ENCODE data around the gene MRPL3. TPM values are rescaled to one million over a fixed set of nuclear protein-coding genes. Genes with fewer than 3 reads are reported as not detected.

Gene MRPL3
- total and polyA plus RNA-seq, 2 experiments from 2014 or later: 159 to 185 TPM

DNA sequence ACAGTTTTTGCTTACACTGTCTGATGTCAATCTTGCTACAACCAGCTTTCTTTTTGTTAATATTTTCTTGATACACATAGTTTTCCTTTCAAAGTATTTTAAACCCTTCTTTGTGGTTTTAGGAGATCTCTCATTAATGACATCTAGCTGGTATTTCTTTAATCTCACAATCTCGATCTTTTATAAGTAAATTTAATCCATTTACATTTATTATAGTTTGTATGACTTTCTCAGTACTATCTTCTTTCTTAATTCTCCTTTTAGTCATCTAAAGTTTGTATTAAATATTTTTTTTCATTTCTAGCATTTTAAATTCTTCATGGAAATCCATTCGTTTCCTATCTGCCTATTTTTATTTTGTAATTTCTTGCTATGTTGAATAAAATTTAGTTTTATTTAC is 55.4 kb downstream of the MRPL3 start:
- Histone ChIP-seq H3K27ac (ENCODE audit: low read depth) (no peak overlapping the region), H3F3A (replicated peaks; ENCODE audit: low read depth) (no peaks in the 10 kb centered on the region), H2AFZ (no peak overlapping the region), H3K4me3 (no peak overlapping the region), H3K79me2 (replicated peaks; ENCODE audit: insufficient read depth) (no peaks in the 10 kb centered on the region), H3K4me2 (no peak overlapping the region), H4K20me1 (replicated peaks; ENCODE audit: insufficient read depth) (no peaks in the 10 kb centered on the region), H3K4me1 (ENCODE audit: insufficient read depth) (no peaks in the 10 kb centered on the region), H3K9me2 (ENCODE audit: insufficient read depth) (no peaks in the 10 kb centered on the region; the same call in 1 of the 2 replicates), H3K36me3 (ENCODE audit: insufficient read depth) (no peaks in the 10 kb centered on the region), H3K27me3 (ENCODE audit: insufficient read depth) (no peaks in the 10 kb centered on the region)
- no peak for TF ChIP-seq CREB1 (CRISPR knock-in tag; IDR thresholded peaks at IDR 0.05; ENCODE audit: low read depth)
- no peak for TF ChIP-seq CTCF (conservative IDR thresholded peaks at IDR 0.05; ENCODE audit: low read depth in 2 of 2)
- H3K36me3 Mint-ChIP-seq (ENCODE audit: low read depth): peaks cover 5% of the 10 kb centered on the region; the same call in 2 of the 3 replicates
- H3K4me1 Mint-ChIP-seq: no peaks in the 10 kb centered on the region
- H3K27me3 Mint-ChIP-seq (ENCODE audit: insufficient read depth, low read depth, poor library complexity): no peaks in the 10 kb centered on the region
- H3K4me3 Mint-ChIP-seq: no peak overlapping the region
- DNase-seq (ENCODE audit: low spot score) (no peak), ATAC-seq (no peak)
- no peak overlapping the region for H3K27ac Mint-ChIP-seq
- peaks cover 3% of the 10 kb centered on the region; the same call in 2 of the 3 replicates for H3K9me3 Mint-ChIP-seq

GRCh38 chr3:131444180-131444579 is 58.6 kb downstream of the MRPL3 start:
- H2AFZ ChIP-seq: no peak overlapping the region
- ATAC-seq: no peak
- H3K4me2 ChIP-seq: no peak overlapping the region
- no peak overlapping the region for H3K4me3 ChIP-seq
- H4K20me1 ChIP-seq (replicated peaks; ENCODE audit: insufficient read depth): no peaks in the 10 kb centered on the region
- Mint-ChIP-seq H3K9me3 (peaks cover 3% of the 10 kb centered on the region; the same call in 2 of the 3 replicates), H3K36me3 (ENCODE audit: low read depth) (peaks cover 5% of the 10 kb centered on the region; the same call in 2 of the 3 replicates), H3K27ac (no peak overlapping the region), H3K4me3 (no peak overlapping the region), H3K27me3 (ENCODE audit: insufficient read depth, low read depth, poor library complexity) (peaks cover 2% of the 10 kb centered on the region), H3K4me1 (no peaks in the 10 kb centered on the region)
- no peak for DNase-seq (ENCODE audit: low spot score)
- no peaks in the 10 kb centered on the region for H3K79me2 ChIP-seq (replicated peaks; ENCODE audit: insufficient read depth)
- H3K9me2 ChIP-seq (ENCODE audit: insufficient read depth): no peaks in the 10 kb centered on the region; the same call in 1 of the 2 replicates
- H3K4me1 ChIP-seq (ENCODE audit: insufficient read depth): no peaks in the 10 kb centered on the region
- no peaks in the 10 kb centered on the region for H3K36me3 ChIP-seq (ENCODE audit: insufficient read depth)
- H3F3A ChIP-seq (replicated peaks; ENCODE audit: low read depth): no peaks in the 10 kb centered on the region
- no peaks in the 10 kb centered on the region for H3K27me3 ChIP-seq (ENCODE audit: insufficient read depth)
- no peak overlapping the region for H3K27ac ChIP-seq (ENCODE audit: low read depth)
- TF ChIP-seq ZNF331 (CRISPR knock-in tag; IDR thresholded peaks at IDR 0.05; ENCODE audit: low read depth) (no peak), ETS1 (IDR thresholded peaks at IDR 0.05) (no peak), EZH2phosphoT487 (IDR thresholded peaks at IDR 0.05; ENCODE audit: unreplicated experiment) (no peak)

GRCh38 chr3:131439084-131439483 is 63.7 kb downstream of the MRPL3 start:
- Histone ChIP-seq H3F3A (replicated peaks; ENCODE audit: low read depth) (no peaks in the 10 kb centered on the region), H3K27ac (ENCODE audit: low read depth) (no peak overlapping the region), H3K9me2 (ENCODE audit: insufficient read depth) (no peaks in the 10 kb centered on the region), H2AFZ (no peak overlapping the region), H3K4me3 (no peak overlapping the region), H3K27me3 (ENCODE audit: insufficient read depth) (no peaks in the 10 kb centered on the region), H3K36me3 (ENCODE audit: insufficient read depth) (no peaks in the 10 kb centered on the region), H3K4me1 (ENCODE audit: insufficient read depth) (no peaks in the 10 kb centered on the region), H3K4me2 (no peak overlapping the region), H4K20me1 (replicated peaks; ENCODE audit: insufficient read depth) (no peaks in the 10 kb centered on the region), H3K79me2 (replicated peaks; ENCODE audit: insufficient read depth) (no peaks in the 10 kb centered on the region)
- ATAC-seq (no peak), DNase-seq (ENCODE audit: low spot score) (no peak)
- Mint-ChIP-seq H3K27ac (no peak overlapping the region), H3K9me3 (no peaks in the 10 kb centered on the region; the same call in 2 of the 3 replicates), H3K4me3 (no peak overlapping the region), H3K4me1 (no peaks in the 10 kb centered on the region), H3K27me3 (ENCODE audit: insufficient read depth, low read depth, poor library complexity) (peaks cover 2% of the 10 kb centered on the region), H3K36me3 (ENCODE audit: low read depth) (no peaks in the 10 kb centered on the region)
- TF ChIP-seq CREB1 (CRISPR knock-in tag; IDR thresholded peaks at IDR 0.05; ENCODE audit: low read depth) (no peak), NANOG (IDR thresholded peaks at IDR 0.05; ENCODE audit: borderline replicate concordance) (no peak), ZNF331 (CRISPR knock-in tag; IDR thresholded peaks at IDR 0.05; ENCODE audit: low read depth) (no peak), ZNF114 (CRISPR knock-in tag; IDR thresholded peaks at IDR 0.05) (no peak), EZH2phosphoT487 (IDR thresholded peaks at IDR 0.05; ENCODE audit: unreplicated experiment) (no peak)
- TF ChIP-seq, protein P1, sequence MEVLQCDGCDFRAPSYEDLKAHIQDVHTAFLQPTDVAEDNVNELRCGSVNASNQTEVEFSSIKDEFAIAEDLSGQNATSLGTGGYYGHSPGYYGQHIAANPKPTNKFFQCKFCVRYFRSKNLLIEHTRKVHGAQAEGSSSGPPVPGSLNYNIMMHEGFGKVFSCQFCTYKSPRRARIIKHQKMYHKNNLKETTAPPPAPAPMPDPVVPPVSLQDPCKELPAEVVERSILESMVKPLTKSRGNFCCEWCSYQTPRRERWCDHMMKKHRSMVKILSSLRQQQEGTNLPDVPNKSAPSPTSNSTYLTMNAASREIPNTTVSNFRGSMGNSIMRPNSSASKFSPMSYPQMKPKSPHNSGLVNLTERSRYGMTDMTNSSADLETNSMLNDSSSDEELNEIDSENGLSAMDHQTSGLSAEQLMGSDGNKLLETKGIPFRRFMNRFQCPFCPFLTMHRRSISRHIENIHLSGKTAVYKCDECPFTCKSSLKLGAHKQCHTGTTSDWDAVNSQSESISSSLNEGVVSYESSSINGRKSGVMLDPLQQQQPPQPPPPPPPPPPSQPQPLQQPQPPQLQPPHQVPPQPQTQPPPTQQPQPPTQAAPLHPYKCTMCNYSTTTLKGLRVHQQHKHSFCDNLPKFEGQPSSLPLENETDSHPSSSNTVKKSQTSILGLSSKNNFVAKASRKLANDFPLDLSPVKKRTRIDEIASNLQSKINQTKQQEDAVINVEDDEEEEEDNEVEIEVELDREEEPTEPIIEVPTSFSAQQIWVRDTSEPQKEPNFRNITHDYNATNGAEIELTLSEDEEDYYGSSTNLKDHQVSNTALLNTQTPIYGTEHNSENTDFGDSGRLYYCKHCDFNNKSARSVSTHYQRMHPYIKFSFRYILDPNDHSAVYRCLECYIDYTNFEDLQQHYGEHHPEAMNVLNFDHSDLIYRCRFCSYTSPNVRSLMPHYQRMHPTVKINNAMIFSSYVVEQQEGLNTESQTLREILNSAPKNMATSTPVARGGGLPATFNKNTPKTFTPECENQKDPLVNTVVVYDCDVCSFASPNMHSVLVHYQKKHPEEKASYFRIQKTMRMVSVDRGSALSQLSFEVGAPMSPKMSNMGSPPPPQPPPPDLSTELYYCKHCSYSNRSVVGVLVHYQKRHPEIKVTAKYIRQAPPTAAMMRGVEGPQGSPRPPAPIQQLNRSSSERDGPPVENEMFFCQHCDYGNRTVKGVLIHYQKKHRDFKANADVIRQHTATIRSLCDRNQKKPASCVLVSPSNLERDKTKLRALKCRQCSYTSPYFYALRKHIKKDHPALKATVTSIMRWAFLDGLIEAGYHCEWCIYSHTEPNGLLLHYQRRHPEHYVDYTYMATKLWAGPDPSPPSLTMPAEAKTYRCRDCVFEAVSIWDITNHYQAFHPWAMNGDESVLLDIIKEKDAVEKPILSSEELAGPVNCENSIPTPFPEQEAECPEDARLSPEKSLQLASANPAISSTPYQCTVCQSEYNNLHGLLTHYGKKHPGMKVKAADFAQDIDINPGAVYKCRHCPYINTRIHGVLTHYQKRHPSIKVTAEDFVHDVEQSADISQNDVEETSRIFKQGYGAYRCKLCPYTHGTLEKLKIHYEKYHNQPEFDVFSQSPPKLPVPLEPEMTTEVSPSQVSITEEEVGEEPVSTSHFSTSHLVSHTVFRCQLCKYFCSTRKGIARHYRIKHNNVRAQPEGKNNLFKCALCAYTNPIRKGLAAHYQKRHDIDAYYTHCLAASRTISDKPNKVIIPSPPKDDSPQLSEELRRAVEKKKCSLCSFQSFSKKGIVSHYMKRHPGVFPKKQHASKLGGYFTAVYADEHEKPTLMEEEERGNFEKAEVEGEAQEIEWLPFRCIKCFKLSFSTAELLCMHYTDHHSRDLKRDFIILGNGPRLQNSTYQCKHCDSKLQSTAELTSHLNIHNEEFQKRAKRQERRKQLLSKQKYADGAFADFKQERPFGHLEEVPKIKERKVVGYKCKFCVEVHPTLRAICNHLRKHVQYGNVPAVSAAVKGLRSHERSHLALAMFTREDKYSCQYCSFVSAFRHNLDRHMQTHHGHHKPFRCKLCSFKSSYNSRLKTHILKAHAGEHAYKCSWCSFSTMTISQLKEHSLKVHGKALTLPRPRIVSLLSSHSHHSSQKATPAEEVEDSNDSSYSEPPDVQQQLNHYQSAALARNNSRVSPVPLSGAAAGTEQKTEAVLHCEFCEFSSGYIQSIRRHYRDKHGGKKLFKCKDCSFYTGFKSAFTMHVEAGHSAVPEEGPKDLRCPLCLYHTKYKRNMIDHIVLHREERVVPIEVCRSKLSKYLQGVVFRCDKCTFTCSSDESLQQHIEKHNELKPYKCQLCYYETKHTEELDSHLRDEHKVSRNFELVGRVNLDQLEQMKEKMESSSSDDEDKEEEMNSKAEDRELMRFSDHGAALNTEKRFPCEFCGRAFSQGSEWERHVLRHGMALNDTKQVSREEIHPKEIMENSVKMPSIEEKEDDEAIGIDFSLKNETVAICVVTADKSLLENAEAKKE (CRISPR knock-in tag; IDR thresholded peaks at IDR 0.05): no peak
